GM19468 (cell line): ENCODE results near the gene YPEL2.
"Not testable (repeated sequence)": the region's sequence is repeated elsewhere in the genome, so short reads cannot be mapped to it uniquely, and the experiment has no call there.

ENCODE experiments used
- ATAC-seq: cut with Tn5 transposase; IDR thresholded peaks from one replicate; pipeline ENCODE4 v1.9.1; 2021; ENCODE audit warnings: mild to moderate bottlenecking, moderate library complexity, moderate number of reproducible peaks; ENCODE audit not compliant: unreplicated experiment; ENCODE audit errors: extremely low read depth

Gene YPEL2

GRCh38 chr17:59331129-59331928, at the start of gene YPEL2:
TSS of gene YPEL2 (plus strand) at chr17:59331655. CDS start at chr17:59353410, 21,755 bp downstream.
- peak; percentile 81 for ATAC-seq

- no peak for ATAC-seq
Observed at GRCh38 chr17:59284317-59284716, 47.1 kb upstream of the YPEL2 start.

- ATAC-seq, result no peak
Observed at GRCh38 chr17:59287452-59287851, 44.0 kb upstream of the YPEL2 start.

- ATAC-seq, result no peak
Observed at GRCh38 chr17:59287891-59288290, 43.6 kb upstream of the YPEL2 start.

- ATAC-seq, result no peak
Observed at GRCh38 chr17:59289981-59290301, 41.5 kb upstream of the YPEL2 start.

GRCh38 chr17:59290302-59290998, 41.0 kb upstream of the YPEL2 start:
- not testable (repeated sequence) for ATAC-seq

GRCh38 chr17:59292174-59292523, 39.3 kb upstream of the YPEL2 start:
- no peak for ATAC-seq

GRCh38 chr17:59296190-59296589, 35.3 kb upstream of the YPEL2 start:
- ATAC-seq, result no peak

- ATAC-seq, result no peak
Observed at GRCh38 chr17:59298521-59298920, 32.9 kb upstream of the YPEL2 start.

GRCh38 chr17:59299400-59300092, 31.9 kb upstream of the YPEL2 start:
- ATAC-seq, result no peak

- ATAC-seq, result no peak
Observed at GRCh38 chr17:59300941-59301340, 30.5 kb upstream of the YPEL2 start.

- ATAC-seq, result no peak
Observed at GRCh38 chr17:59304811-59305210, 26.6 kb upstream of the YPEL2 start.

GRCh38 chr17:59310263-59310920, 21.1 kb upstream of the YPEL2 start:
- no peak for ATAC-seq

GRCh38 chr17:59311051-59311468, 20.4 kb upstream of the YPEL2 start:
- ATAC-seq, result peak; percentile 58

- ATAC-seq, result not testable (repeated sequence)
Observed at GRCh38 chr17:59311521-59311920, 19.9 kb upstream of the YPEL2 start.

GRCh38 chr17:59315866-59316265, 15.6 kb upstream of the YPEL2 start:
- ATAC-seq, result no peak

- no peak for ATAC-seq
Observed at GRCh38 chr17:59327121-59327980, 4.1 kb upstream of the YPEL2 start.

GRCh38 chr17:59327981-59328290, 3.5 kb upstream of the YPEL2 start:
- ATAC-seq, result no peak

GRCh38 chr17:59328601-59329000, 2.9 kb upstream of the YPEL2 start:
- ATAC-seq, result no peak
